Stimulated activated CD8-positive, alpha-beta memory T cell treated with anti-CD3 and anti-CD28 coated beads, Interleukin-4, amount 100 ng/mL, for 4 hours (primary cell): ENCODE data around the gene FUZ.
"Not testable (repeated sequence)": the region's sequence is repeated elsewhere in the genome, so short reads cannot be mapped to it uniquely, and the experiment has no call there.

Experiments used
- DNase-seq, 2 donors: peaks; one replicate each; pipeline ENCODE4 v3.0.0-alpha.2; 2020; ENCODE audit warnings: low read depth in 2 of 2, low spot score in 1 of 2

Gene FUZ

DNA sequence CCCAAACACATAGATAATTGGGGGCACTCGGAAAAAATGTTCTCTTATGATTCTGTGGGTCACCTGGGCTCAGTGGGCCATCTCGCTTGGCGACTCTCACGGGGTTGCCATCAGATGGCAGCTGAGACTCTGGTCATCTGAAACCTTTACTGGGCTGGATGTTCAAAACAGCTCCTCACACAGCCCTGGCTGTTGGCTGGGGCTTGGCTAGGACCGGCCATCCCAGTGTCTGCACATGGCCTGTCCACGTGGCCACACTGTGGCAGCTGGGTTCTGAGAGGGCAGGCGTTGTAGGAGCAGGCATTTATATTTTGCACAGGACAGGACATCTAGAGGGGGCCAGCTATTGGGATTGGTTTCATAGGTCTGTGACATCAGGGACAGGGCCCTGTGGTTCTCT lies 20.5 kb upstream of the FUZ start:
- DNase-seq, result no peak

DNA sequence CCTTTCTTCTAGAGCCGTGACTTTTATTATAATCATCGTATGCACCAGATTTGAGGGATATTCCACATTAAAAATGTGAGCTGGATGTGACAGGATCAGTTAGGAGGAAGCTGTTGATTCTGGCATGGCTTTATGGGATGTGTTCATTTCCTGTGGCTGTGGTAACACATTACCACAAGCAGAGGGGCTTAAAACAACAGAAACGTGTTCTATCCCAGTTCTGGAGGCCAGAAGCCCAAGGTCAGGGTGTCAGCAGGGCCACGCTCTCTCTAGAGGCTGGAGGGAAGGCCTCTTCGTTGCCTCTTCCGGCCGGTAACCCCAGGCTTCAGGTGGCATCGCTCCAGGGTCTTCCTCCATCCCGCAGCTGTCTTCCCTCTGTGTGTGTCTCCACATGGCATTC lies 19.5 kb upstream of the FUZ start:
- DNase-seq, result no peak

DNA sequence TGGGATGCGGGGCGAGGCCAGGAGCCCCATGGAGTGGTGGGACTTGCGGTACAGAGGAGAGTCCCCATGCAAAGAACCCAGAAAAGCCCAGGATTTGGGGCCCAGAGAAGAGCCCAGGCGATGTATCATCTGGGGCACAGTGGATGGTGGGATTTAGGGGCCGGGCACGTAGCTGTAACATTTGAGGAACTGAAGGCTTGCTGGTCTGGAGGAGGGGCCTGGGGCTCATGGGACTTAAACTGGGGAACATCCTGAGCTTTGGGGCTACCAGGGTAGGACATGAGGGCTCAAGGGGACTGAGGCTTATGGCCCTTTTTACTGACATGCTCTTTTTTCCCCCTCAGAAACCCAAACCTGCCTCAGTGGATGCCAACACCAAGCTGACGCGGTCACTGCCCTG lies 18.5 kb upstream of the FUZ start:
- no peak for DNase-seq

DNA sequence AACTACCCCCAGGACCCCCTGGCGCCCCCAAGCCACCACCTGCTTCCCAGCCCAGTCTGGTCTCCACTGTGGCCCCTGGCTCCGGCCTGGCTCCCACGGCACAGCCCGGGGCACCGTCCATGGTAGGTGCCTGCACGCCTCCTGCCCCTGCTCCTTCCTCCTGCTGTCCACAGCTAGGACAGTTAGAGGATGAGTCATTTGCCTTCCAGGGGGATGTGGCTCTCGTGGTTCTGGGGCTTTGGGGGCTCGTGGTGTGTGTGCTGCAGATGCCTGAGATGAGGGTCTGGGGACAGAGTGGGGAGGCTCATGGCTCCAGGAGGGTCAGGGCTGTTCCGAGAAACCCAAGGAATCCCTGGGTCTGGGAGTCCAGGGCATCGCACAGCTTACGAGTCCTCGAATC lies 17.7 kb upstream of the FUZ start:
- no peak for DNase-seq

DNA sequence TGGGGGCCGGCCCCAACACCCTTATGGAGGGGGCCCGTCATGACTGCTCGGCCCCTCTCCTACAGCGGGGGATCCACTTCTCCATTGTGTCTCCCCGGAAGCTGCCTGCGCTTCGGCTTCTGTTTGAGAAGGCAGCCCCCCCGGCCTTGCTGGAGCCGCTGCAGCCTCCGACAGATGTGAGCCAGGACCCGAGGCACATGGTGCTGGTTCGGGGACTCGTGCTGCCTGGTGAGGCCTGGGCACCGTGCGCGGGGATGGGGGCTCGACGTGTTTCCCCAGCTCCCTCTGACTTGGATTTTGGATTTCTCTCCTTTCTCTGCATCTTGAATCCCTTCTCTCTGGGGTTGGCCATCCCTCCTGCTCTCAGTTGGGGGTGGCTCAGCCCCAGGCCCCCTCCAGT lies 16.6 kb upstream of the FUZ start:
- no peak for DNase-seq

DNA sequence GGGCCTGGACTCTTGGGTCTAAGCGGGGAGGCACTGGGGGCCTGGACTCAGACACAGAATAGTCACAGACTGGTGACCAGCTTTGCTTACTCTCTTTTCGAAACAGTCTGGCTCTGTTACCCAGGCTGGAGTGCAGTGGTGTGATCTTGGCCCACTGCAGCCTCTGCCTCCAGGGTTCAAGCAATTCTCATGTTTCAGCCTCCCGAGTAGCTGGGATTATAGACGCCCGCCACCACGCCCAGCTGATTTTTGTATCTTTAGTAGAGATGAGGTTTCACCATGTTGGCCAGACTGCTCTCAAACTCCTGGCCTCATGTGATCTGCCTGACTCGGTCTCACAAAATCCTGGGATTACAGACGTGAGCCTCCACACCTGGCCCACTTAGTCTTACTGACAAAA lies 16.1 kb upstream of the FUZ start:
- DNase-seq, result no peak

DNA sequence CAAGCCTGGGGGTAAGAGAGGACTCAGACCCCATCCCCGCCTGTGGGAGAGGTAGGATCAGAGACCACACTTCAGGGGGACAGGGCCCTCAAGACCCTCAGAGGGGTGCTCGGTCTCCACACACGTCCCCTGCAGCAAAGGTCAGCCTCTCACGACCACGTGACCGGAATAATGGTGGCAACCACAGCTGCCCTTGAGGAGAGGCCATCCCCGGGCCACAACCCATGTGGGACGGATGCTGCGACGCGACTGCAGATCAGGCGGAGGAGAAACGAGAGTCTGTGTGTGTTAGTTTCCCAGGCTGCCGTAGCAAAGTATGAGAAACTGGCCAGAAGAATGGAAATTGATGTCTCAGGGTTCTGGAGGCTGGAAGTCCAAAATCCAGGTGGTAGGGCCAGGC lies 13.9 kb upstream of the FUZ start:
- no peak for DNase-seq

DNA sequence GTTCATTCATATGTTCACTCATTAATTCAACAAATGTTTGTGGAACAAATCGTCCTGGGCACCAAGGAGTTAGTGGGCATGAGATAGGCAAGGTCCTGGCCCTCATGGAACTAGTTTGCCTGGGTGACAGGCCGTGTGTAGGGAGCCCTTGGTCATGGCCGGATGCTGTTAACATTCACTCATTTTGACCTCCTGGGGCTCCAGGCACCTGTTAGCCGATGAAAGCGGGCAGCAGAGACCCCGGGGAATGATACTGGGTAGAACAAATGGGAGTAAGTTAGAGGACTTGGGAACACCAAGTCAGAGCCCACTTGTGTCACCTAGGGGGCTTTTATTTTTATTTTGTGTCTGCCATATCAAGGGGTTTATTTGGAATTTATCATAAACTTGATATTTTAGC lies 11.6 kb upstream of the FUZ start:
- no peak for DNase-seq

DNA sequence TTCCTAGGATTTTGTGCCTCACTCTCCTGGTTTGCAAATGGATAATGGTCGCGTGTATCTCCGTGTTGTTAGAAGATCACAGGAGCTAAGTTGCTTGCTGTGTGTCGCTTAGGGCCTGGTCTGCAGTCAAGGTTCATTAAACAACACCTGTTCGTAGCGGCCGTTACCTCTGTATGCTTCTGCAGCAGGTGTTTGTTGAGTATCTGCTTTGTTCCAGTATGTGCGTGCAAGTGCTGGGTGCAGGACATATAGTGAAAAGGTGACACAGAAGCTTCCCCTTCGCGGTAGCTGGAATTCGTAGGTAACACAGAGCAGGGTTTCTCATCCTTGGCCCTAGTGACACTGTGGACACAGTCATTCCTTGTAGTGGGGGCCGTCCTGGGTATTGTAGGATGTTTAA lies 10.4 kb upstream of the FUZ start:
- DNase-seq, result no peak

DNA sequence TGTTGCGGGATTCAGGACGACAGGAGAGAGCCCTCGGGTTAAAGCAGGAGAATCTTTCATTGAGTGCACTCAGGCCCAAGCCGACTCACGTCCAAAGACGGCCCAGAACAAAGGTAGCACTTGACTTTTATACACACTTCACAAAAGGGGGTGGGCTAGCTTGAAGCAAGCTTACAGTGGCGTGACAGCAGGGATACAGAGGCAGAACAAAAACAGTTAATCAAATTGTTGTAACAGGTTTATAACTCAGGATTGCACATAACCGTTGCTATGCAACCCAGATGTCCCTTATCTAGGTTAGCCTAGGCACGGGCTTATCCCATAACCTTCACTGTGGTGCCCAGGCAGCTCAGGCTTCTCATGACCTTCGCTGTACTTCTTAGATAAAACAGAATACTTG lies 7.0 kb upstream of the FUZ start:
- no peak for DNase-seq

DNA sequence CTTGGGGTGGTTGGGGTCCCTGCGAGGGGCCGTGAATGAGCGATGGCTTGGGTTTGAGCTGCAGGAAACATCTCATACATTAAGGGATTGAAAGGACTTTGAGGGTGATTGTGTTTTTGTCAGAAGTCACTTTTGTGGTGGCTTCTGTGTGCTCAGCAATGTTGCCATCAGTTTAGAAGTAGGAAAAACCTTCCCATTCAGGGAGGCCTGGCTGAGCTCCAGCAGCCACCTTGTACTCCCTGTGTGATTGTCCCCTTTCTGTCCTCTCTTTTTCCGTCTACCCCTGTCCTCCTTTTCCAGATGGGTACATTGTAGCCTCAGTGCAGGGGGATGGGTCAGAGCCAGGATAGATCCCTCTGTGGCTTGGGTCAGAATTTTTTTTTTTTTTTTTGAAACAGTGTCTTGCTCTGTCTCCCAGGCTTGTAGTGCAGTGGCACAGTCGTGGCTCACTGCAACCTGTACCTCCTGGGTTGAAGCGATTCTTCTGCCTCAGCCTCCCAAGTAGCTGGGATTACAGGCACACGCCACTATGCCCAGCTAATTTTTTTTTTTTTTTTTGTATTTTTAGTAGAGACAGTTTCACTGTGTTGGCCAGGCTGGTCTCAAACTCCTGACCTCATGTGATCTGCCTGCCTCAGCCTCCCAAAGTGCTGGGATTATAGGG lies 6.5 kb upstream of the FUZ start:
- not testable (repeated sequence) for DNase-seq

DNA sequence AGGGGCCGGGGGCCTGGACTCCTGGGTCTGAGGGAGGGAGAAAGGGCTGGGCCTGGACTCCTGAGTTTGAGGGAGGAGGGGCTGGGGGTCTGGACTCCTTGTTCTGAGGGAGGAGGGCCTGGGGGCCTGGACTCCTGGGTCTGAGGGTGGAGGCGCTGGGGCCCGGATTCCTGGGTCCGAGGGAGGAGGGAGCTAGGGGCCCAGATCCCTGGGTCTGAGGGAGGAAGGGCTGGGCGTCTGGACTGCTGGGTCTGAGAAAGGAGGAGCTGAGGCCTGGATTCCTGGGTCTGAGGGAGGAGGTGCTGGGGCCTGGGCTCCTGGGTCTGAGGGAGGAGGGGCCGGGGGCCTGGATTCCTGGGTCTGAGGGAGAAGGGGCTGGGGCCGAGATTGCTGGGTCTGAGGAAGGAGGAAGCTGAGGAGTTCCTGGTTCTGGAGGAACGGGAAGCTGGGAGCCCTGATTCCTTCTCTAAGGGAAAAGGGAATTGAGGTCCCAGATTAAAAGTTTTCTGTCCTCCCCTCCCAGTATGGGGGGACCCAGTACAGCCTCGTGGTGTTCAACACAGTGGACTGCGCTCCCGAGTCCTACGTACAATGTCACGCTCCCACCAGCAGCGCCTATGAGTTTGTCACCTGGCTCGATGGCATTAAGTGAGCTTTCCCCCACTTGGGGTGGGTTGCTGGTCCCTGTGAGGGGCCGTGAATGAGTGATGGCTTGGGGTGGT lies 5.7 kb upstream of the FUZ start:
- DNase-seq, result no peak

DNA sequence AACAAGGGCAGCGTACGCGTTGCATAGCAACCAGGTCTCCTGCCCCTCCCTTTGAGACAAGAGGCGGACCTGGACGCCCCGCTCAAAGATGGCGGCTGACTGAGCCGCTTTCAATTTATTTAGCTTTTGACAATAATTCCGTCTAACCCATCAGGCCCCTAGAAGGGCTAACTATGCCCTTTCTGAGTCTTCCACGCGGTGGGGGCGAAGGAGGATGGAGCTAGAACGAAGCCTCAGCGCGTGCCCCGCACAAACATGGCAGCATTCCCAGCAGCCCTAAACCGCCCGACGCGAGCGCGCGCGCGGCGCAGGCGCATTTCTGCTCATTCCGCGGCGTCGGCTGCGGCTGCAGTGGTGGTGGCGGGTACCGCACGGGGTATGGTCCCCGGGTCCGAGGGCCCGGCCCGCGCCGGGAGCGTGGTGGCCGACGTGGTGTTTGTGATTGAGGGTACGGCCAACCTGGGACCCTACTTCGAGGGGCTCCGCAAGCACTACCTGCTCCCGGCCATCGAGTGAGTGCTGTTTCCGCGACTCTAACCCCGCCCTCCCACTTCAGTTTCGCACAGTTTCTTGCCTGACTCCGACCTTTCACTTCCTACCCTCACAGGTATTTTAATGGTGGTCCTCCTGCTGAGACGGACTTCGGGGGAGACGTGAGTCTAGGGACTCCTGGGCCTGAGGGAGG lies 5.0 kb upstream of the FUZ start, which contains the start of gene MED25:
MED25 (plus strand) TSS at position 326 of the 685 bp plus-strand sequence; CDS start at position 379, 53 bp downstream.
- DNase-seq, result peak; percentile 64 to 75

DNA sequence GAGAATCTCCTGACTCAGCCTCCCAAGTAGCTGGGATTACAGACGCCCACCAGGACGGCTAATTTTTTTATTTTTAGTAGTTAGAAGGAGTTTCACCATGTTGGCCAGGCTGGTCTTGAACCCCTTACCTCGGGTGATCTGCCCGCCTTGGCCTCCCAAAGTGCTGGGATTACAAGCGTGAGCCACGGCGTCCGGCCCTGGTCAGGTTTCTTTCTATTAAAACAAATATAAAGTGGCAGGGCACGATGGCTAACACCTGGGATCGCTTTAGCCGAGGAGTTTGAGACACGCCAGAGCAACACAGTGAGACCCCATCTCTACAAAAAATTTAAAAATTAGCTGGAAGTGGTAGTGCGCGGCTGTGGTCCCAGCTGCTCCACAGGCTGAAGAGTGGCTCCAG lies 3.5 kb upstream of the FUZ start:
- no peak for DNase-seq

DNA sequence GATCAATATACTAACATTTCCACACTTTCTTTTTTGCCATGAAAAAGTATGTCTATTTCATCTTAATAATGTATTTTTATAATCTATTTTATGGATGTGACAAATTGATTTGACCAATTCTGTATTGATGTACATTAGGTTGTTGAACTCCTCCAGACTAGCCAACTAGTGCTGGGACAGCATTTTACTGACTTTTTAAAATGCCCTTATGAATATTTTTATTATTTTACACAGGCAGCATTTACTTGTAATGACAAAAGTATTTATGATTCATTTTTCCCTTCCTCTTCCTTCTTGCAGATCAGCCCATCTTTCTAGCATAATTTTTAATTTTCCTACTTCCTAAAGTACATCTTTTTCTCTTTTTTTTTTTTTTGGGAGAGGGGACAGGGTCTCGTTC lies 918 bp upstream of the FUZ start:
- no peak for DNase-seq

DNA sequence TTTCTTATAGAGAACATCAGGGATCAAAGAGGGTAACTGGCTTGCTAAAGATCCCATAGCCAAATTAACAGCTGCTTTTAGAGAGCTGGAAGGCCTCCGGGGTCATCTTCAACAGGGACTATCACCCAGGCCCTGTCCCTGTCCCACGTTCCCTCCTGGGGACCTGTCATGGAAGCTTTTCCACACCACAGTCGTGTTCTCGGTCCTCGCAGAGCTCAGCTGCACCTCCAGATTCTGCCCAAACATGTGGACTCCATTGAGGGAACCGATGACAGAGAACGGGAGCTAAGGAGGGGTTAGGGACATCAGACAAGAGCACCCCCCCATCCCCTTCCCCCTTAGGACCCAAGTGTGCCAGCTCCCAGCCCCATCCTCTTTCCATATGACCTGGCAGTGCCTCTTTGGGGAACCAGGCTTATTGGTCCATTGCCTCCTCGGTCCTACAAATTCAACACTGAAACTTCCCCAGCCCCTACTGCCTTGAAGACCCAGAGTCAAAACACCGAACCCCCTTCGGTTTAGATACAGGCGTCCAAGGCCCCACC lies 568 bp downstream of the FUZ start:
- no peak for DNase-seq

DNA sequence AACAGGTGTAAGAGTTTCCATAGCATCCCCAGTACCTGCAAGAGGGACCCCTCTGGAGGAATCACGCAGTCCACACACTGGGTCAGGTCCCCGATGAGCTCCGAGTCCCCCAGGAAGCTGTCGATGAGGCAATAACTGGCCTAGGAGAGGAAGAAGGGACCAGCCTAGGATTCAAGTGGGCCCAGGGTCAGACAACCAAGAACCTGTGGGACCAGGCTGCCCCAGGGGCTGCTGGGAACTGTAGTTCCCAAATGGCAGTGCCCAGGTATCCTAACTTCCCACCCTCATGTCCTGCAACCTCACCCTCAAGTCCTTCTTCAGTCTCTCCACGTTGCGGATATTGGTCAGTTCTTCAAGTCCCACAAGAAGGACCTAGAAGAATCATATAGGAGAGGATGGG lies 1.8 kb downstream of the FUZ start:
- DNase-seq, result no peak

DNA sequence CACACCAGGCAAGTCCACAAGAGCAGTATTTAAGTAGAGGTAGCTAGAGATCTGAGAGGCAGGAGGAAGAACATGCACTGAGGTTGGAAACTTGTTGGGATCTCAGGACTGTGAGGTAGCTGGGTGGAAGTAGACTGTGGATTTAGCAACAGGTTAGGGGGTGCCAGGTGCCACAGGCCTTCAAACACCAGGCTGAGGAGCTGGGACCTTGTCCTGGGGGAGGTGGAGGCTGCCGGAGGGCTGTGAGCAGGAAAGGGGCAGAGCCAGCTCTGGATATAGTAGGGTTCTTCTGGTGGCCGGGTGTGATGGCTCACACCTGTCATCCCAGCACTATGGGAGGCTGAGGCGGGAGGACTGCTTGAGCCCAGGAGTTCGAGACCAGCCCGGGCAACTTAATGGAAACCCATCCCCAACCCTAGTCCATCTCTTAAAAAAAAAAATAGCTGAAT lies 3.1 kb downstream of the FUZ start:
- DNase-seq, result no peak

DNA sequence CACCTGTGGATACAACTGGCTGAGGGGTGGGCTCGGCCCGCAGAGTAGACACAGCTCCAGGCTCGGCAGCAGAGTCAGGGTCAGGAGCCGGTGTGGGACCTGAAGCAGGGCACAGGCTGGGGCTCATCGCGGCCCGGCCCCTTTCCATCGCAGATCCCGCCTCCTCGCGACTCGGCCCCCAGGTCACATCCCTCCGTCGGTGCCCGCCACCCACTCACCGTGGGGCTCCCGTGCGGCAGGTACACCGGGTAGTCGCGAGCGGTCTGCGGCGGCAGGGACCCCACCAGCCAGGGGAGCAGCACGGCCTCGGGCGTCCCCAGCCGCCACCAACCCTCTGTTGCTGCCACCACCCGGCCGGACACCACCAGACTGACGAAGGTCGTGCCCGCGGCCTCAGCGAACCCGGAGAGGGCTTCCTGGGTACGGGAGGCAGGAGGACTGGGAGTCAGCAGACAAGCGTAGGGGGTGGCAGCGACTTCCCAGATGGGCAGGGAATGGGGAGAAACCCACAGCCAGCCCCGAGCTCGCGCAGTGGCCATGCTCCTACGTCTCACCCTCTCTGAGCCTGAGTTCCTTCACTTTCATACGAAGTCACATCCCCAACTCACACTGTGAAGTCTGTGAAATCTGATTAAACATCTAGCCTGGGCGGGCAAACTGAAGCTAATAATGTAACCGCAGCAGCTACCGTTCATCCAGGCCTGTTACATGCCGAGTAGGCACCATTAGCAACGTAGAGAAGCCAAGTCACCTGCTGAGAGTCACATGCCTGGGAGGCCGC lies 3.7 kb downstream of the FUZ start:
- no peak for DNase-seq

DNA sequence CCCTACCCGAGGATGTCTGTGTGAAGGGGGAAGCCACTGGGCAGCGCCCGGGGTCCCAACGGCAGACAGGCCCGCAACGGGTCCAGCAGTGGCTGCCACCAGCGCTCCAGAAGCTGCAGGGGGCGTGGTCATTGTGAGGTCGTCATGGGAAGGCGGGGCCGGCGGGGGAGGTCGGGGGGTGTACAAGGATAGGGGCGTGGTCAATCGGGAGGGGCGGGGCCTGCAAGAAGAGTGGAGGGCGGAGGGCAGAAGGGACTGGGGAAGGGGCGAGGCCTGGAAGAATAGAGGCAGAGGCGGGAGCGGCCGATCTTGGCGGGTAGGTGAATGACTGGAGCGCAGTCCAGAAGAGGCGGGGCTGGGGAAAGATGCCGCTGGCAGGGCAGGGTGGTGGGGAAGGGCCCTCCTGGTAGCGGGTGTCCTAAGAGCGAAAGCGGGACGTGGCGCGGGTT lies 4.4 kb downstream of the FUZ start:
- DNase-seq, result peak; percentile 63 to 69
